GM18498 (cell line): ENCODE measurements around the gene CCDC88C.

Experiments used
- ATAC-seq: cut with Tn5 transposase; IDR thresholded peaks from one replicate; pipeline ENCODE4 v1.9.1; 2021; ENCODE audit warnings: mild to moderate bottlenecking, moderate library complexity; ENCODE audit not compliant: unreplicated experiment

CCDC88C gene

DNA sequence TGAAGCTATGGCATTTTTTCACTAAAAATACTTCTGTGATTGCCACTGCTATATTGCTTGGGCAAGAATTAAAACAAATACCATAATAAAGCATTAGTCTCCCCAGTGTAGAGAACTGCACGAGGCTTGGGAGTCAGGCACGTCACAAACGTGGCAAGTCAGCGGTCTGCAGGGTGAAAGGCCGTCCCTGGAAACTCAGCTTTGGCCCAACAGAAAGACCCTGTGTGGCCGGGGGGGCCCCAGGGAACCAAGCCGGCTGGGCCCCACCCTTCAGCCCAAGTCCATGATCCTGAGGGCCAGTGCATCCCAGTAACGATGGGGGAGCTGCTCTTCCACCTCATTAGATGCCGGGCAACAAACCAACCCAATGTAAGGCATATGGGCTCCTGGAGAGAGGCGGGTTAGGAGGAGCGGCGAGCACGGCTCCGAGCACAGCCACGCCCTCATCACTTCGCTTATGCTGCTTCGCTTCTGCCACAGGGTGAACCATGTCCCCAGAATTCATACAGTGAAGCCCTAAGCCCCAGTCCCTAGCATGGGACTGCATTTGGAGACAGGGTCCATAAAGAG is 122.3 kb downstream of the CCDC88C start:
- ATAC-seq = no peak

DNA sequence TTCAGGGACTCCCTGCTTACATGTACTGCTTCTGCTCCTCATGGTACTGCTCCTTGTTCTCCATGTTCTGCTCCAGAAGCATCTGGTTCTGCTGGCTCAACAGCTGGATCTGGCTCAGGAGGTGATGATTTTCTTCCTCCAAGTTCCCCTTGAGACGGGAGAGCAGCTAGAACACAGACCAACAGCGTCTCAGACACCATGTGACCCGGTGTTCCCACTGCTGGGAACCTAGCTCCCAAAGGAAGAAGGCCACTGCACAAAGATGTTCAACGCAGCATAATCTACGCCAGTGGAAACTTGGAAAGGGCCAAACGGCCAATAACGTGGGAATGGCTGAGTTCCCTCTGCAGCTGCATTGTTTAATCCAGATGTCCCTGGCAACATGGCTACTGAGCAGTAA is 123.5 kb downstream of the CCDC88C start:
- no peak for ATAC-seq

GRCh38 chr14:91293281-91293680 is 124.3 kb downstream of the CCDC88C start:
- no peak for ATAC-seq

DNA sequence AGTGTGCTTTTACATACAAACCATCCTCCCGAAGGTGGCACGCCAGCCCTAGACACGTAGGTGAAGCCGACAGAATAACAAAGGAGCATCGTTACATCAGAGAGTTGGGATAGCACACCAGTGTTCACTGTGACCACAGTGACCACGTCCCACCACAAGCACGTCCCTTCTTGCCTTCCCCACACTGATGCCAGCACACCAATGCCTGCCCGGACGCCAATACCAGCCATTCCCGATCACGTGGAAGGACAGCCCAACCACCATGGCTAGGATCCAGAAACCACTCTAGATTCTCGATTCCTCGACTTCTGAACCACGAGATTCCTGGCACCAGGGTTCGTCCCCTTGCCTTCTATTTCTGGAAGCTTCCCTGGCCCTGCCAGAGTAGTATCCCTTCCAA is 125.1 kb downstream of the CCDC88C start:
- ATAC-seq = no peak

GRCh38 chr14:91291786-91292405 is 125.7 kb downstream of the CCDC88C start:
- no peak for ATAC-seq

- ATAC-seq = no peak
Measured at GRCh38 chr14:91290986-91291385, 126.6 kb downstream of the CCDC88C start.

DNA sequence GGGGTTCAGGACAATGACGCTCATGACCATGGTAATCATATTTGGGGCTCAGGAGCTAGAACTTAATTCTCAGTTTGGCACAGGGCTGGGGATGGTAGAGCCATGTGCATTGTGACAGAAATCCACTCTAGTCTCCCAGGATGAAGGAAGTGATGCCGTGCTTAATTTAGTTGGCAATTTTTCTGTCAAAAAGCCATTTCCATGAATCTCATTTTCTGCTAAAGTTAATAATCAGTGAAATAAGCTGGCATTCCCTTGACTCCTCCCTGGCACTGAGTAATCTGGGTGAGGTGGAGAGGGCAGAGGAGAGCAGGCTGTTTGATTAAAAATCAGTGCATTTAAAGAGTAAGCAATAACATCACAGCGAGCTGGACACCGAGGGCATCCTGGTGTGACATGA is 128.2 kb downstream of the CCDC88C start:
- no peak for ATAC-seq

DNA sequence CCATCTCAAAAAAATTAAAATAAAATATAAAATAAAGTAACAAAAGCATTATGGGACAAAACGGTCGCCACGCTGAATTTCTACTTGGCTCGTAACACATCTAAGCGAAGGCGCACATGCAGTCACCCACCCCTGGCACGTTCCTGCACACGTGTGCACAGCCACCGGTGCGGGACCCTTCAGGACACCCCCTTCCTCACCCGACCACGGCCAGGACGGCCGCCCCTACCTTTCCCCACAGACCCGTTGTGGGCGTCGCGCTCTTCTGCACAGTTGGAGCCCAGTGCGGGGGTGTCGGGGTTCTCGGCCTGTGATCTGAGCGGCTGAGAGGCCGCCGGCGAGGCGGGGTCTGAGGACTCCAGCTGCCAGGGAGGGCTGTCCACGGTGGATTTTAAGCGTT is 128.7 kb downstream of the CCDC88C start:
- ATAC-seq = no peak

DNA sequence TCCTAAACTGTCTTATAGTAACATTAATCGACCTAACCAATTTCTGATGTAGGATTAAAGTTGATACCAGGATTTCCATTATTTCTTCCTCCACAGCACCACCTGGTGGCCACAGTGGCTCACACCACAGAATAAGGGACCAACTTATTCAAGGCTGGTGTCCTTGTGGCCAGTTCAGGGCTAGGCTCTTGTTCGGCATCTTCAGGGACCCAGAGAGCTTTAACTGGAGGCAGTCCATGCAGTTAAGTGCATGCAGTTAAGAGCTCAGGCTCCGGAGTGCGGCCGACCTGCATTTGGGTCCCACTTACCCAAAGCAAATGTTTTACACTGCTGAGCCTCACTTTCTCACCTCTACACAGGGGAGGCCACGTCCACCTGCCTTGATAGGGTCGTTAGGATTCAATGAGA is 131.1 kb downstream of the CCDC88C start:
- ATAC-seq = no peak

DNA sequence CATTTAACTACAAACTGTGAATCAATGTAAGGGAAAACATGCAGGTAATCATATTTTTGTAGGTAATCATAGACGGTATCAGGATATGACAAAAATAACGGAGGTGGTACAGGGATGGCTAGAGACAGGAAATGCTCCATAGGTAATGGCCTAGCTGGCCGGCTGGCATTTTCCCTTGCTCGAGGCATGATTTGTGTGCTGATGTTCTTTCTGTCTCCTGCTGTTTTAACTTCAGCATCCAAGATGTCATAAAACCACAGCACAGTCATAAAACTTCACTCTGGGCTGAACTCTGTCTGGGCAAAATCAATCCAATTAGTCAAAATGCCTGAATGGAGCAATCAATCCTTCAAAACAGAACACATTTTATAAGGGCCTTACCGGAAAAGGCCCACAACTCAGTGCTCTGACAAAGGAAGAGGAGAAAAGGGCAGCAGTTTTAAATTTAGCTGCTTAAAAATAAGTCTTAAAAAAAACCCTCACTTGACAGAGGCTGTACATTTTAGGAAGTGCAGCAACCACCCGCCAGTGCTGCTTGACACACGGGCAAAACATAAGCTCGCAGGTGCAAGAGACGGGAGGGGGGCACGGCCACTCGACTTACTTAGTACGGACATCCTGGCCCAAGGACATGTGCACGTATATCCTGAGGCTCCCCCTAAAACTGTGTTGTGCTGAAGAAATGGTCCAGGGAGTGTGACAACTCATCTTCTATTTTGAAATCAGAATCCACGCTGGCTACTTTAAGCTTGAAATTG is 132.7 kb downstream of the CCDC88C start:
- no peak for ATAC-seq

GRCh38 chr14:91284146-91284790 is 133.4 kb downstream of the CCDC88C start:
- no peak for ATAC-seq

DNA sequence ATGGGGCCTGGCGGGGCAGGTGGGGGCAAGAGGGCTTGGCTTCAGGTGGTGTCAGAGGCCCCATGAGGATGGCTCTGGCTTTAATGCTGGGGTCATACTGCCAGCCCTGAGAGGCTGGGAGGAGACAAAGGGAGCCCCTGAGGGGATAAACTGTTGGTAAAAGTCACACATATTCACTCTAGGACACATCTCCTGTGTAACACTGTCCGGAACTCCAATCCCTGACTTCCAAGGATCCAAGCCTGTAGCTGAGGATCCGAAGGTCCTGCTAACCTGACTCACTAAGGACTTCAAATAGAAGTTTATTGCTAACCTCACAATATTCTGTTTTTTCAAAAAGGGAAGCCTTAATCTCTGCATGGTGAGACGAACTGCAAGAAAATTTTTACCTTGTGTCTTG is 134.0 kb downstream of the CCDC88C start:
- ATAC-seq = no peak

DNA sequence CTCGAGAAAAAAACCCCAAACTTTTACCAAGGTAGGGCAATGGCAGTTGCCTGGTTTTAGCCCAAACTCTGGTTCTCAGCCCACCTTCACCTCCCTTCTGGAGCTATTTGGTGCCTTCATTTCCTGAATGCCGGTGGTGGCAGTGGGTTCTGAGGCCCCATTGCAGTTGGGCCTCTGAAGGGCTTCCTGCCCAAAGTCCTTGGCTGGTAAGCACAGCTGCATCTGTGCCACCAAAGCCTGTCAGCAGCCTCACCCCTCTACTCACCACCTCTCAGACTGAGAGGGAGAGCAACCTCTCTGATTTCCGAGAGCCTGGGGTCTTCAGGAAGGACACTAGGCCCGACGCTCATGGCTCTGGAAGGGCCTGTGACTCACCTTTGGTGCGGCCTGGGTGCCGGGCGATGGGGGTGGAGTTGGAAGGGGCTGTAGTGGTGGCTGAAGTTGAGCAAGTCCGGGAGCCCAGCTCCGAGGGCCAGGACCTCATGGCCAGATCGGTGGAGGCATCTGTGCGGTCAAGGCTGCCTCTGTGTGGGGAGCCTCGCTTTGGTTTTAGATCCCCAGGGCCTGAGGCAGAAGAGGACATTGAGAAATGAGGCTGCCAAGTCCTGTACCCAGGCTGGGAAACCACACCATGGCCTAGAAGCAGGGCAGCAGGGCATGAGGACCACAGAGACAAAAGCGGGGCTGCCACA is 134.5 kb downstream of the CCDC88C start:
- ATAC-seq = no peak

DNA sequence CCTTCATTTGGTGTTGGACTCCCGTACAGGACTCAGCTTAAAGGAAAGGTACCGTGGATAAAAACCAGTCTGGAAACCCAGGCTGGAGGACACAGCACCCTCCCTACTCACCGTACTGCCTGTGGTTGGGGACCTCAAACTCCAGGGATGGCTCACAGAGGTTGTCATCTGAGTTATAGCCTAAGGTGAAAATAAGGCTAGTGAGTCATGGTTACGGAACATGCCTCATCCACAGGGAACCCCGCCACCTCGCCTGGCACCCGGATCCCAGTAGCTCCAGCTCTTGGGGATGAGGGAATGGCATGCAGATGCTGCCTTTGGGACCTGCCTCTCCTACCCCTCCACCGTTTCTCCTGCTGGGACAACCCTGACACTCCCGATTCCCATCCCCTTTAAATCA is 136.3 kb downstream of the CCDC88C start:
- ATAC-seq = no peak

GRCh38 chr14:91280129-91280528 is 137.5 kb downstream of the CCDC88C start:
- no peak for ATAC-seq

DNA sequence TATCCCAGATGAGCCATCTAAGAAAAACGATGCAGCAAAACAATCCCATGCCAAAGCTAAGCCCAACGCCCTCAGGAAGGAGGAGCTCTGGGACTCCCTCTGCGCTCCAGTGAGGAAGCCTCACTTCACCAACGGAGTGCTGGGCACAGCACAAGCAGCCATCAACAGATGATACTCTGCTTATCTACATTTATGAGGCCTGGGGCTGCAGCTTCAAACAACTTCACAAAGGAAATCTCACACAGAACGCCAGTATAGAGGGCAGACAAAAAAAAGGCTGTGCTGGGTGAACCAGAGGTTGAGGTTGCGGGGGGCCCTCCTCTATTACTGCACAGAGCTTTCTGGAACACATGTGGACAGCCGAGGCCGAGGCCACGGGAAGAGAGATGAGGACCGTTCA is 138.3 kb downstream of the CCDC88C start:
- no peak for ATAC-seq

GRCh38 chr14:91278383-91278715 is 139.3 kb downstream of the CCDC88C start:
- no peak for ATAC-seq

GRCh38 chr14:91277546-91278382 is 139.9 kb downstream of the CCDC88C start:
- ATAC-seq = no peak

GRCh38 chr14:91274796-91275195 is 142.8 kb downstream of the CCDC88C start:
- no peak for ATAC-seq

DNA sequence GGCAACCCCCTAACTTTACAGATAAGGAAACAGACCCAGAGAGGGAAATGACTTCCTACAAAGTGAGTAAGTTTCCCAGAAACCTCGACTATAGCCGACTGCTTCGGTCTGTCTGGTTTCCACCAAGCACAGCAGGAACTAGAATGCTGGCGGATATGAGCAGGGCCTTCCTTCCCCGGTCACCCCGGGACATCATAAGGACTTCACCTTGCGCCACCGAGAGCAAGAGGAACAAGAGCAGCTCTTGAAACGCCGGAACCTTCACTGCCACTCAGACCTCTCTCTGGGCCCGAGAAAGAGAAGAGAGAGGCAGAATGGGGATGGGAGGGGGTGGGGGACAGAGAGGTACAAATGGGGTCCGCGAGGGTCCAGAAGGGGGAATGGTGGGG is 143.7 kb downstream of the CCDC88C start:
- no peak for ATAC-seq
